Panc1 (cell line): Measurements from ENCODE around the gene COL26A1.

Experiments
- CTCF ChIP-seq: fragments of 450-650 bp; IDR thresholded peaks from 2 replicates; pipeline ENCODE4 v1.5.1; 2017; ENCODE audit warnings: mild to moderate bottlenecking
- POLR2AphosphoS5 ChIP-seq: IDR thresholded peaks from 2 replicates; pipeline ENCODE4 v1.6.1; 2012; ENCODE audit warnings: mild to moderate bottlenecking, low read depth, low read length, moderate library complexity
- TF ChIP-seq, protein P1 (sequence below), 2 experiments: IDR thresholded peaks; 2 replicates each; pipeline ENCODE4 v1.6.1; 2011 to 2012; ENCODE audit warnings: low read depth in 2 of 2, control low read depth in 1 of 2, low read length in 1 of 2, mild to moderate bottlenecking in 1 of 2, moderate library complexity in 1 of 2; ENCODE audit not compliant: insufficient read depth in 1 of 2

GRCh38 chr7:101510297-101510696 is 147.6 kb downstream of the COL26A1 start:
- no peak for TF ChIP-seq CTCF
- TF ChIP-seq POLR2AphosphoS5, result no peak
- TF ChIP-seq, protein P1, sequence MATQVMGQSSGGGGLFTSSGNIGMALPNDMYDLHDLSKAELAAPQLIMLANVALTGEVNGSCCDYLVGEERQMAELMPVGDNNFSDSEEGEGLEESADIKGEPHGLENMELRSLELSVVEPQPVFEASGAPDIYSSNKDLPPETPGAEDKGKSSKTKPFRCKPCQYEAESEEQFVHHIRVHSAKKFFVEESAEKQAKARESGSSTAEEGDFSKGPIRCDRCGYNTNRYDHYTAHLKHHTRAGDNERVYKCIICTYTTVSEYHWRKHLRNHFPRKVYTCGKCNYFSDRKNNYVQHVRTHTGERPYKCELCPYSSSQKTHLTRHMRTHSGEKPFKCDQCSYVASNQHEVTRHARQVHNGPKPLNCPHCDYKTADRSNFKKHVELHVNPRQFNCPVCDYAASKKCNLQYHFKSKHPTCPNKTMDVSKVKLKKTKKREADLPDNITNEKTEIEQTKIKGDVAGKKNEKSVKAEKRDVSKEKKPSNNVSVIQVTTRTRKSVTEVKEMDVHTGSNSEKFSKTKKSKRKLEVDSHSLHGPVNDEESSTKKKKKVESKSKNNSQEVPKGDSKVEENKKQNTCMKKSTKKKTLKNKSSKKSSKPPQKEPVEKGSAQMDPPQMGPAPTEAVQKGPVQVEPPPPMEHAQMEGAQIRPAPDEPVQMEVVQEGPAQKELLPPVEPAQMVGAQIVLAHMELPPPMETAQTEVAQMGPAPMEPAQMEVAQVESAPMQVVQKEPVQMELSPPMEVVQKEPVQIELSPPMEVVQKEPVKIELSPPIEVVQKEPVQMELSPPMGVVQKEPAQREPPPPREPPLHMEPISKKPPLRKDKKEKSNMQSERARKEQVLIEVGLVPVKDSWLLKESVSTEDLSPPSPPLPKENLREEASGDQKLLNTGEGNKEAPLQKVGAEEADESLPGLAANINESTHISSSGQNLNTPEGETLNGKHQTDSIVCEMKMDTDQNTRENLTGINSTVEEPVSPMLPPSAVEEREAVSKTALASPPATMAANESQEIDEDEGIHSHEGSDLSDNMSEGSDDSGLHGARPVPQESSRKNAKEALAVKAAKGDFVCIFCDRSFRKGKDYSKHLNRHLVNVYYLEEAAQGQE (IDR thresholded peaks at IDR 0.05; ENCODE audit: insufficient read depth in 1 of 2, low read depth in 2 of 2, low read length in 1 of 2), result no peak
